Inflammatory macrophage treated with lipopolysaccharide for 1 hour (primary cell): ENCODE results near the gene RANBP3L.
"Not testable (repeated sequence)": the region's sequence is repeated elsewhere in the genome, so short reads cannot be mapped to it uniquely, and the experiment has no call there.

Experiments used
- DNase-seq, 2 donors: peaks; one replicate each; pipeline ENCODE4 v3.0.0-alpha.2; 2020 to 2022

Gene RANBP3L

DNA sequence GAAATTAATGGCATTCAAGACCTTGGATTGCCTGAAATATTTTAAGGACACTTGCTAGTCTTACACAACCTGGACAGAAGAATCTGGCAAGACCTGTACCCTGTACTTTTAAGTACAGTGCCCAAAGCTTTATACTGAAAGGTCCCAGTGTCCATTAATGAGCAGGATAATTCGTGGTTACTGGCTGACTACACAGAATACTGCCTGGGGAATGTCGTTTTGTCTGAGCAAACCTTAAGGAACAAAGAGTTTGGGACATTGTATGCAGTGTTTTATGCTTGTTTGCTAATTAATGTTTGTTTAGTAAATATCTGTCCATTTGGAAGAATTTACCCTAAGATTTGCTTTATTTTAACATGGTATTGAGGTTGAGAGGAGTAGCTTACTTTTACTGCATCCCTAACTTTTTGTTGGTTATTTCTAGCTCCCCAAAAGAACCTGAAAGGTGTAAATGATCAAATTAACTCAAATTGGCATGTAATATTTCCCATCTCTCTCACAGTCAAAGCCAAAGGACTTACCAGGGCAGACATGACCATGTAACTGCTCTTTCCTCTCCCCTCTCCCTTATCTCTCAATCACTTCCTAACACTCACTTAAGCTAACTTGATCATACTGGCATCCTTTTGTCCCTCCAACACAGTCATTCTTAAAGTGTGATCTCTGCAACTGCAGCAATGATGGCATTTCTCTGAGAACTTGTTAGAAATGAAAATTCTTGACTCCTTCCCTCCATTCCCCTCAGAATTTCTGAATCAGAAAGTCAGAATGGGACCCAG is 15.7 kb downstream of the RANBP3L start:
- no peak for DNase-seq

DNA sequence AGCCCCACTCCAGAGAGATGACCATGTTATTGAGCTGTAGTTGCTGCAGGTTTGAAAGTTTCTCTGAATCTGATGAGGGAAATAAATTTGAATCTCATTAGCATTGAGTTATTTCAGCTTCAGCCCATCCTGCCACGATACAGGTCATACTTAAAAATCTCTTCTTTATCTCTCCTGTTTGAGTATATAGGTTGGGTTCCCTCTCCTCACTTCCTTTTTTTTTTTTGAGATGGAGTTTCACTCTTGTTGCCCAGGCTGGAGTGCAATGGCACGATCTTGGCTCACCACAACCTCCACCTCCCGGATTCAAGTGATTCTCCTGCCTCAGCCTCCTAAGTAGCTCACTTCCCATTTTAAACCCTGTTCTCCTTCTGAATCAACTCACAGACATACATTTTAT is 17.9 kb downstream of the RANBP3L start:
- not testable (repeated sequence) for DNase-seq

DNA sequence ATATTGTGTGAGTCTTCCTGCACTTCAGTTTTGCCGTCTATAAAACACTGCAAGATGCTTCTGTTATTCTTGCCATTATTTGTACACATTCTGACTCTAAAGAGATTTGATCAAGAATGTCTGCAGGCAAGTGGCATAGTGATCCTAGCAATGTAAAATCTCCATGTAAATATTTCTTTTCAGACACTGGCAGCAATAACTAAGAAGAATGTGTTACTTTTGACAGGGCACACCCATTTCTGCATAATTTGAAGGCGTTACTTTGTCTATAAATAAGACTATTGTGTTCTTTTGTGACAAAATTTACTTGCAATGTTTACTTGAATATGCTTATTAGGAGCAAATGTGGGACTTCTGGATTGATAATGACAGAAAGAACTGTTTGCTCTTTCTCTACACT is 20.1 kb downstream of the RANBP3L start:
- DNase-seq: no peak

DNA sequence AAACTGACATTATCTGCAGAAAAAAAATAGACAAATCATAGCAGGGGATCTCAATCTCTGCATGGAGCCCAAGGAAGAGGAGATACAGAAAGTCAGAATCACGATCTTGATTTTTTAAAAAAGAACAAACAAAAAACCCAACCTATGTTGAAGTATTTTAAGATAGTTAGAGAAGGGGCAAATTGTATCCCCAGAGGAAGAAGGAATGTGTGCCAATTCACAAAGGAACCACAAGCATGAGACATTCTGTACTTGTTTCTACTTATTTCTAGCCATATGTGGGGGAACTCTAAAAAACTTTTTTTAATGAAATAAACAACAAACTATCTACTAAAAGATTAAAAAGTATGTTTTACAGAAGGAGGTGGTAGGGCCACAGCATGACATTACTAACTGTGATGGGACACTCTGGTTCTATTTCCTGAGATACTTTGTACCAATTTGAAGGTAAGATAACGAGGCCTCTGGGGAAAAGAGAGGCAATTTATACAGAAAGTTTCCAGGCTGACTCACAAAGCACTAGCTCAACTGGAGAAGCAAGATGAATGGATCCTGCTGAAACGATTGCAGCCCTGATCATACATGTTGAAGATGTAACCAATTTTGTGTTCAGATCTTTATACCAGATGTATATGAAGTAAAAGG is 22.5 kb downstream of the RANBP3L start:
- DNase-seq: no peak

DNA sequence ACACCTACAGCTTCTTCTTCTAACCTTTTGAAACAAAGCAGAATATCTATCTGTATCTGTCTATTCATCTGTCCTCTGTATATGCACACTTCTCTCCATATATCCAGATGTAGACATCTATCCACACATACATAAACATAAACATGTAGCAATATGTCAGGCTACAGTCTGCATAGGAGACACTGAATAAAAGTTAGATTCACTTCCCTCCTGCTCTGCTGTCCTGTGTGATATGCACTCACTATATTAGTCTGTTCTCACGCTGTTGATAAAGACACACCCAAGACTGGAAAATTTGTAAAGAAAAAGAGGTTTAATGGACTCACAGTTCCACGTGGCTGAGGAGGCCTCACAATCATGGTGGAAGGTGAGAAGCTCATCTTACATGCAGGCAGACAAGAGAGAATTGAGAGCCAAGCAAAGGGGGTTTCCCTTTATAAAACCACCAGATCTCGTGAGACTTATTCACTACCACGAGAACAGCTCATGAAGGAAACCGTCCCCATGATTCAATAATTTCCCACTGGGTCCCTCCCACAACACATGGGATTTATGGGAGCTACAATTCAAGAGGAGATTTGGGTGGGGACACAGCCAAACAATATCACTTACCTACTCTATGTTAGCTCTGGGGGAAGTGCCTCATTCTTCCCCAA is 24.1 kb downstream of the RANBP3L start:
- DNase-seq: peak in 1 of 2 donors; percentile 56

DNA sequence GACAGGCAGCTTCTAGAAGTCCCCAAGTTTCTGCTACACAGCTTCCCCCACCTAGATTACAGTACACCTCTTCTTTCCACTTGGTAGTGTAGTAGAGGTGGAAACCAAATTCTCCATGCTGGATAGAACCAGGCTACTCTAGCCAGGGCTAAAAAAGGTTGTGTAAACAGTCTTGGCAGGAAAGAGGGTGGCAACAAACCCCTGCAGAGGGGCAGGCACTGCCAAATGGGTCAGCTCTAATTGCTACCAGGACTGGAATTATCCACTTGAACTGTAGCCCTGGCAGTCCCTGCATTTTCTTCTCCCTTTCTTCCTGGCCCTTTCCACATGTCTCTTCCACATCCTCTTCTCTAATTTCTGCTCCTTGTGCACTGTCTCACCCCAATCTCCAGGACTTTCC is 24.8 kb downstream of the RANBP3L start:
- no peak for DNase-seq

DNA sequence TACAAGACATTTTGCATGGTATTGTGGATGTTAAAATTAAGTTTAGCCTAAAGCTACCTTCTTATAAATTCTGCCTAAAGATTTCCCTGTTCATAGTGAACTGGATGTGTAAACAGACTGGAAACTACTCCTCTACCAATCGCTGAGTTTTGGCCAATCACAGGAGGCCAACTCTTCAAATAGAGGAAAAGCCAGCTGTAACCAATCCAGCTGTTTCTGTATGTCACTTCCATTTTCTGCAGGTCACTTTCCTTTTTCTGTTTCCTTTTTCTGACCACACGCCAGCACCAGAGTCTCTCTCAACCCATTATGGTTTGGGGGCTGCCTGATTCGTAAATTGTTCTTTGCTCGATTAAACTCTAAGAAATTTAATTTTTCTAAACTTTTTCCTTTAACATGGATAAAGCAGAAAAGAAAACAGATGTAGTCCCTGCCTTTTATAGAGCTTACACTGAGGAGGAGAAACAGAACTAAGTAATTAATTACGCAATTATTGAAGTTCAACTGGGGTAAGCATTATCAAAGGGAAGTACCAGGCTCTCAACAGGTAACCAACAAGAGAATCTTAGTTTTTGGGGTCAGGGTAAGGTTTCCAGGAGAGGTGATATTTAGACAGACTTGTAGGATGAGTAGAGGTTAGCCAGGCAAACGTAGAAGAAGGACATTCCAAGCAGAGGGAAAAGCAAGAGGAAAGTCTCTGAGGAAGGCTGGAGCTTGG is 27.7 kb downstream of the RANBP3L start:
- peak; percentile 67 to 90 for DNase-seq

DNA sequence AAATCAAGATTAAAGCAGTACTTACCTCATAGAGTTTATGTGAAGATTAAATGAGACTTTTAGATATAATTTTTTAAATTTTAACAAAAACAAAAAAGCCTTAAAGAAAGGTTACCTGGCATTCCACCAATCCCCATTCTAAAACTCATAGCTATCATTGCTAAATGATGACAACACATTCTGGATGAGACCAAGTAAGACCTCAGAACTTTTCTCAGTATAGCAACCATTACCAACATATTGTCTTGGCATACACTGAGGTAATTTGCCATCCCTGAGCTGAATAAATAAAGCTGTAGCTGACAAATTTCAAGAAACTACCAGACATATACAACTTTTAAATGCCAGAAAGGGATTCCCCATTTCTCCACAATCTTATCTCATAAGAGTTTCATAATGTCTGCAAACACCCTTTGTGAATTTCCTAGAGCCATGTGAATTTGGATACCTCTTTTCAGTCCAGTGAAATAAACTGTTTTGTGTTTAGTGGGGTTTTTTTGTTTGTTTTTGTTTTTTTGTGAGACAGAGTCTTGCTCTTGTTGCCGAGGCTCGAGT is 29.5 kb downstream of the RANBP3L start:
- DNase-seq: peak; percentile 25 to 49

DNA sequence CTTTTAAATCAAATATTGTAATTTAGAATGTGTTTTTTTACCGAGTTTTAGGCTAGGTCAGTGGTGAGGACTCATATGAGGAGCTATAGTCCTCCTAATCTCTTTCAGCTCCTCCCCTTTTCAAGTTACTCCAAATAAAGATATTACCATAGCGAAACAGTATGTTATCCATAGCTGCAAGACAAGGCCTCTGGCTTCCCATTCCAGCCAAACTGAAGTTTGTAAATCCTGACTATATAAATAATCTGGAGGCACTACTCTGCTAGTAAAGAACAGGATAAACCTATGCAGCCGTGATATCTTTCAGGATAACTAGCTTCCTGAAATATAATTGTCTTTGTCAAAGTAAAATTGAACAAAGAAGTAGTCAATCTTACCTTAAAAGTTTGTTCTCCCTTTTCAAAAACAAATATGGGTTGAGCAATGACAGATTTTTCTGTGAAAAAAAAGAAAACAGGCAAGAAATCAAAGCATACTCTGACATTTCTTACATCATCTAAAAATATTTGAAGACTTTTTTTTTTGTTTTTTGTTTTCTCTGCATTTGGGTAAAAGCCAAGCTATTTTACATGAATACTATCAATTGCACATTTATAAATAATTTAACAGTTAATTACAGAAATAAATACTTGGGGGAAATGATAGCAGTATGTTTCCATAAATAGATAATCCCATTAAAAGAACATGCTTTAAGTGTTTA is 30.7 kb downstream of the RANBP3L start:
- DNase-seq: no peak

DNA sequence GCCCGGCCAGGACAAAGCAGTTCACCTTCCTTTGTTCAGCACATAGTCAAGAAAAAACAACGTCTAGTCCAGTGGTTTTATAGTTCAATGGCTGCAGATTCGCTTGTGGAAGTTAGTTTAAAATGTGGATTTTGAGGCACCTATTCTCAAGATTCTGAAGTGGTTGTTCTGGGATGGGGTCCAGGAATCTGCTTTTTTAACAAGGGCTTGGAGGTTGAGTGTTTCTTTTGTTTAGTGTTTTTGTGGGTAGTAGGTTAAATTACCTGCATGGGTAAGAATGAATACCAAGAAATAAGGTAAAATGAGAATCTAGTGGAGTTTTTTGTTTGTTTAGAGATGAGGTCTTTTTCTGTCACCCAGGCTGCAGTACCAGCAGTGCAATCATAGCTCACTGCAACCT is 31.5 kb downstream of the RANBP3L start:
- no peak for DNase-seq

DNA sequence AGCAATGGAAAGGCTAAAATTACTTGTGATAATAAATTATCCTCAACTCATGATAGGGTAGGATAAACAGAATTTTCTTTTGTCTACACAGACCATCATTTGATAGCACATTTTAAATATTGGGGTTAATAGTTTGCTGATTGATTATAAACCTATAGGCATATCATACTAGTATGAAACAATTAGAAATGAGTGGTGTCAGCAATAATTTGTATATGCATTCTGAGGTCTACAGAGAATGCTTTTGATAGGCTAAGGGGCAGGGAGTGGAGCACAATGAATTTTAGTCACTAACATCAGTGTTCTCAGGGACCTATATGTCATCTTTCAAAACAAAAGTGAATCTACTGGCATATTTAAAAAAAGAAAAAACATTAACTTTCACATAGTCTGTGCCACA is 32.2 kb downstream of the RANBP3L start:
- no peak for DNase-seq

DNA sequence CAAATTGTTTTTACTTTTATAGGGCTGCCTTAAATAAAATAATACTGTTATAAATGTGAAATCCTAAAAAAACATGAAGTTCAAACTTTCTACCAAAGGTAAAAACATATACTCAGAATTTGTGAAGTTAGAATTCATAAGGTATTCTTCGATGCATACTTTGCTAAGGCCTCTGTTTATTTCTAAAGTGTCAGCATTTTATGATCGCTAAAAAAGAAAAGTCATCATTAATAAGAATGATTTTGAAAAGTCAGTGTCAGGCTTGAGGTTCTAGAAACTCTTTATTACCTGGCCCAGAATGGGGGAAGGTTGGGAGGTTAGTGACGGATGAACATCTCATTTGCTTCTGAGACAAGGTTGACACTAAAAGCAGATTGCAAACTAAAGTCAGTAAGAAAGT is 33.8 kb downstream of the RANBP3L start:
- no peak for DNase-seq

DNA sequence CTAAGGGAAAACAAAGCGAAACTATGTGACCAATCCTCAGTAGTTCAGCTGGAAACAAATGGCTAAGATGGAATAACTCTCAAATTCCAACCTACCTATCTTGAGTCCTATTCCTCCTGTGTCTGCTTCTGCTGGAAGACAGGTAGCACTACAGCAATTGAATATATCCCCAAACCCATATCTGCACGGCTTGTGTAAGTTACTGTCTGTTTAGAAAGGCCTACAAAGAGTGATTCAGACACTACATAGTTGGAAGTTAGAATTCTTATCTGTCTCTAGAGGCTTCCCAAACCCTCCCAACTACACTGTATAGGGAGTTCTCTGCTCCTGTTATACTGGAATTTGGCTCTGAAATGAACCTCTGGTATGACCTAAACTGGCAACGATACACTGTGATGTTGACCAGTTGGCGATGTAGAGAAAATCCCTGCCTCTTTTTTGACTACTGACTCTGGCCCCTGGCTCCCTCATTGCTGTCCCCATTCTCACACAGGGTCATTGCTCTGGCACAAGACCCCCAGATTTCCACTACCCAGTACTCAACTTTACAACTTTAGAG is 37.4 kb downstream of the RANBP3L start:
- no peak for DNase-seq

DNA sequence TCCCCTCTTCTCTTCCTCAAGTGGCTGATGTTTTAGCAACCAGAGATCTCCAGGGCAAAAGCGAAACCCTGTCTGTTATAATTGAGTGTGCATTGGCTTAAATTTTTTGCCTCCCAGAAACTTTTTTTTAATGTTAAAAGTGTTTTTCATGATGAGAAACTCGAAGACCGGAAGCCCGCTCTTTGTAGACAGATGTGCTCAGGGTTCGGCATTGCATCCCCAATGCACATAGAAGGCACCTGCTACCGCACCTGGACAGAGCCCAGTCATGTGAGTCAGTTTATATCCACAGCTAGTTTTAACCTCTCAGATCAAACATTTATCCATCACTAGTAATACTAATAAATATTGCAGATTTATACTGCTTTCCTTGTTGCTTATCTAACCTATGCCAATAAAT is 40.5 kb downstream of the RANBP3L start:
- no peak for DNase-seq

DNA sequence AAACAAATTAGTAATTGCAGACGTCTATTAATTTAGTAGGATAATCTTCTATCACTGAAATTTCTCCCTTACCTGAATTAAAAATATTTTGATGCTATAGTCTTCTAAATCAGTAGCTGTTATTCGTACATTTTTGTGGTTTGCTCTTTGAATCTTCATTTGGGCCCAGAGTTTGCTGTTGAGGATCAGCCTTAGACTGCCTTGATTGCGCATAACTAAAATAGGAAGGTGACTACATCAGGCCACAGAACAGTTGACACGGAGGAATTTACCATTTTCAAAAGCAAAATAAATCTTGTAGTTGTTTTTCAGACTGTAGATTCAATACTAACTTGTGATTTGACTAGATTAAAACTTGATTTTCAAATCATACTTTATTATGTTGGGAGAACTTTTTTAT is 48.1 kb downstream of the RANBP3L start:
- peak in 1 of 2 donors; percentile 12 for DNase-seq

DNA sequence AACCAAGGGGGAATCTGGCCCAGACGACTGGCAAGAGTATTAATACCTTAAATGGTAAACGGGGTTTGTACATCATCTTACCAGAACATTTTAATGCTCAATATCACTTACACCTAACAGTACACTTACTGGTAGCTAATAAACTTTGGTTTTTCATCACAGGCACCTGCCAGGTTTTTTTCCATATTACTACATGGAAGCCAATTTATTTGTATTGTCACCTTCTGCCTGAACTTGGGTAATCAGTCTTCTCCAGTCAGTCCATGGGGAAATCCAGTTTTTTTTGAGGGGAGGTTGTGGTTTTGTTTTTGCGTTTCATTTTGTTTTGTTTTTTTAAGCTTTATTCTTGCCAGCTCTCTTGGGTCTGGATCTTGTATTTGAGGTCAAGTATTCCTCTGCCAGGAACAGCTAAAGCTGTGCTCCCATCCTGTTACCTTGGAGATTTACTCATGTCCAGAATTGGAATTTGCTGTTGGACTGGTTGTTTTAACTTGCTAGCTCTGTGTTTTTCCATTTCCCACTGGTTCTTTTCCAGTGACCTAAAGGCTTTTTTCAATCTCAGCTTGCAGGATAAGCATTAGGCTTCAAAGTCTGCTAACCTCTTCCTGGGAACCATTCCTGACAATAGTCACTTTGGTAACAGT is 48.9 kb downstream of the RANBP3L start:
- no peak for DNase-seq

DNA sequence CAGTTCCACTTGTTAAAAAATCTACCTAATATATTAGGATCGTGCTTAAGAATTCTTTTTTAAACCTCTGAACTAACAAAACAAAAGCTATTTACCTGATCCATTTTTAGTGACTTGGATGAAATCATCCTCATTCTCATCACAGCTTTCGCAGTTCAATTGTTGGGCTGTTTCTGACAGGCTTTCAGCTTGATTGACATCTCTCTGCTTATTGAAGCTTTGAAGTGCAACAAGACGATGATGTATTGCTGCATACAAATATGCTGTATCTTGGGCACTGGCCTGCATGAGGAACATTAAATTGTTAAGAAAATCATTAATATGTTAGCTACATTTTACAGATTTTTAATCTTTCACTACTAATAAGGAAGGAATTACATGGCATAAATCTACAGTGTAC is 50.5 kb downstream of the RANBP3L start:
- DNase-seq: no peak

DNA sequence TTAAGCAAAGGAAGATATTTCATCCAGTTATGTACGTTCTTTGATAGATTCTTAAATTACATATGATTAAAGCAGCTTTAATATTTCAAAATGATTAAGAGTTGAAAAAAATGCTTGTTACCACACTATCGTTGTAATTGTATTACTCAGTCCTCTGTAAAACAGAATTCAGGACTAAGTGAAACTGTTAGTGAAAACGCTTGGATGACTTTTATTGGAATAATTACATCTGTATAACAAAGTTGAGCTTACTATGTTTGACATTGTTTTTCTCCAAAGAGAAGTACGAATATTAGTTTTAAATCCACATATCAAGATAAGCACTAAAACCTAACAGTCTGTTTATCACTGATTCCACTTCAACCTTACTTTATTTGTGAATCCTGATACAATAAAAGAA is 51.3 kb downstream of the RANBP3L start:
- no peak for DNase-seq

DNA sequence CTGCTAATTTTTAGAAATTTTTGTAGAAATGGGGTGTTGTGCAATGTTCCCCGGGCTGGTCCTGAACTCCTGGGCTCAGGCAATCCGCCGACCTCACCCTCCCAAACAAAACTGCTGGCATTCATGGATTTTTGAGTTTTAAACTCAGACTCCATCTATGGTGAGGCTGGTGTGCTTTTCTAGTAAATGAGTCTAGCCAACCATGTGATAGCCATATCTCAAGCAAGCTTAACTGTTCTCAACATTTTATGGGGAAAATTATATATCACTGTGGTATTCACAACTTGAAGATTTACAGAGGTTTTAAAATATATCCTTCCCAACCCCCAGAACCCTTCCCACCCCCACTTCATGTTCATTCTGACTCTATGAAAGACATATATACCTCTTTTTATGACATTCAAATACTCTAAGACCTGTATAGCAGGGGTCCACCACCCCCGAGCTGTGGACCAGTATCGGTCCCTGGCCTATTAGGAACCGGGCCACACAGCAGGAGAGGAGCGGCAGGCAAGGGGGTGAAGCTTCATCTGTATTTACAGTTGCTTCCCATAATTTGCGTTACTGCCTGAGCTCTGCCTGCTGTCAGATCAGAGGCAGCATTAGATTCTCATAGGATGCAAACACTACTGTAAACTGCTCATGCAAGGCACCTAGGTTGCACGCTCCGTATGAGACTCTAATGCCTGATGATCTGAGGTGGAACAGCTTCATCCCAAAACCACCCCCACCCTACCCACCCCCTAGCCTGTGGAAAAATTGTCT is 55.5 kb downstream of the RANBP3L start:
- DNase-seq: no peak

DNA sequence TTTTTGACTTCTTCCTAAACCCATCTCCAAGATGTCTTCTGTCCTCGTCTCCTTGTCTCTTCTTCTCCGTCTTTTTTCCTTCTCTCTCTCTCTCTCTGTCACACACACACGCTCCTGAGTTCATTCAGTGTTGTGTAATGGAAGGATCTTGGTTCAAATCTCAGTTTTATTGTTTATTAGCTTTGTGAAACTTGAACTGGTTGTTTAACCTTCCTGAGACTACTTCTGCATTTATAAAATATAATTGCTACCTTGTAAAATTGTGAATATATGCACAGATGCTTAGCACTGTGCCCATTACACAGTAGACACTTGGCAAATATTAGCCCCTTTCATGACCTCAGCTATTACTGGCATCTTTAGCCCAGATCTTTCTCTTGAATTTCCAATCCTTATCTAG is 57.6 kb downstream of the RANBP3L start:
- no peak for DNase-seq

DNA sequence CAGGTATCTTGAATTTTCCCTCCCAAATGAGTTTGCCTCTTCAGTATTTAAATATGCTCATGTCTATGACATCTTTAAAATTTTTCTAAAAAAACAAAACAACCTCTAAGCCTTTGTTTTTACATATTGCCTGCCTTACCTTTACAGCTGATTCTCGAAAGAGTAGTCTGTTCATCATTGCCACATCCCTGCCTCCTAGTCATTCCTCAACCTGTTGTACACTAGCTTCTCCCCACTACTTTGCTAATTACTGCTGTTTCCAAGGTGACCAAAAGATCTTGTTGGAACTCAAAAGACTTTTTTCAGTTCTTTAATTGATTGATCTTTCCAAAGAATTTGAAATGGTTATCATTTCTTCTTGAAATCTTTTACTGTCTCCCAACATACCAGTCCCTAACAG is 58.0 kb downstream of the RANBP3L start:
- DNase-seq: no peak
